ENCODE results near the gene FHL1. TPM values are rescaled to one million over a fixed set of nuclear protein-coding genes. Genes with fewer than 3 reads are reported as not detected.

The FHL1 gene
- polyA plus RNA-seq, 3 donors = 0.75 to 4.0 (median 0.98) TPM

DNA sequence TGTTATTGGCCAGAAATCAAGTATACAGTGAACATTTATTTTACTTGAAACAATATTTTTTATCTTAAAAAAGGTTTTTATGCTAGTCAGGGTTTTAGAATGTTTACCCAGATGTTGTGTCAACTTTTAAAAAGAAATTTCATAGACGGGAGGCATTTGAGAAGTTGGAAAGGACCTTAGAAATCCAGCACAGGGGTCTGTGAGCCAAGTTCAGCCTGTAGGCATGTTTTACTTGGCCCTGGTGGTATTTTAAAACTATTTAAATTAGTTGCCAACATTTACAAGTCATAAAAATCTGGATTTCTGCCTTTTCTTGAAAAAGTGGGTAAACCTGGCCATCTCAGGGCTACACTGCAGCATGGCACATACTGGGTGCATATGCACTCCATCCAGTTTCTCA lies 25.5 kb upstream of the FHL1 start:
- Histone ChIP-seq H3K36me3 (replicated peaks in 1 of 2; ENCODE audit: control insufficient read depth in 1 of 2, insufficient read depth in 2 of 2, low read length in 2 of 2) (no peaks in the 10 kb centered on the region), H3K9ac (ENCODE audit: insufficient read depth, low read length, poor library complexity, severe bottlenecking) (no peak overlapping the region), H2AFZ (ENCODE audit: insufficient read depth, low read depth, low read length, poor library complexity, severe bottlenecking) (no peak overlapping the region), H3K9me3 (replicated peaks in 1 of 2; ENCODE audit: control insufficient read depth in 1 of 2, insufficient read depth in 1 of 2, low read length in 2 of 2) (no peaks in the 10 kb centered on the region), H4K20me1 (ENCODE audit: insufficient read depth, low read length) (no peaks in the 10 kb centered on the region), H3K4me1 (ENCODE audit: control insufficient read depth in 1 of 2, insufficient read depth in 2 of 2, low read length in 2 of 2) (no peaks in the 10 kb centered on the region), H3K4me3 (replicated peaks in 1 of 3; ENCODE audit: low read depth in 2 of 3, low read length in 3 of 3) (no peak overlapping the region), H3K4me2 (replicated peaks; ENCODE audit: extremely low read depth, low read length, poor library complexity, severe bottlenecking) (no peak overlapping the region), H3K79me2 (ENCODE audit: insufficient read depth, low read length) (no peaks in the 10 kb centered on the region), H3K27ac (ENCODE audit: low read depth in 1 of 2, low read length in 2 of 2) (no peak overlapping the region), H3K27me3 (ENCODE audit: control insufficient read depth in 2 of 2, insufficient read depth in 2 of 2, low read length in 2 of 2) (no peaks in the 10 kb centered on the region)
- TF ChIP-seq, protein P1, sequence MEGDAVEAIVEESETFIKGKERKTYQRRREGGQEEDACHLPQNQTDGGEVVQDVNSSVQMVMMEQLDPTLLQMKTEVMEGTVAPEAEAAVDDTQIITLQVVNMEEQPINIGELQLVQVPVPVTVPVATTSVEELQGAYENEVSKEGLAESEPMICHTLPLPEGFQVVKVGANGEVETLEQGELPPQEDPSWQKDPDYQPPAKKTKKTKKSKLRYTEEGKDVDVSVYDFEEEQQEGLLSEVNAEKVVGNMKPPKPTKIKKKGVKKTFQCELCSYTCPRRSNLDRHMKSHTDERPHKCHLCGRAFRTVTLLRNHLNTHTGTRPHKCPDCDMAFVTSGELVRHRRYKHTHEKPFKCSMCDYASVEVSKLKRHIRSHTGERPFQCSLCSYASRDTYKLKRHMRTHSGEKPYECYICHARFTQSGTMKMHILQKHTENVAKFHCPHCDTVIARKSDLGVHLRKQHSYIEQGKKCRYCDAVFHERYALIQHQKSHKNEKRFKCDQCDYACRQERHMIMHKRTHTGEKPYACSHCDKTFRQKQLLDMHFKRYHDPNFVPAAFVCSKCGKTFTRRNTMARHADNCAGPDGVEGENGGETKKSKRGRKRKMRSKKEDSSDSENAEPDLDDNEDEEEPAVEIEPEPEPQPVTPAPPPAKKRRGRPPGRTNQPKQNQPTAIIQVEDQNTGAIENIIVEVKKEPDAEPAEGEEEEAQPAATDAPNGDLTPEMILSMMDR (IDR thresholded peaks at IDR 0.05) = no peak
- H3K4me3 Mint-ChIP-seq = no peak overlapping the region
- H3K36me3 Mint-ChIP-seq = no peaks in the 10 kb centered on the region
- DNase-seq = no peak
- H3K27me3 Mint-ChIP-seq (ENCODE audit: low read depth in 3 of 3) = peaks cover 0 to 2% (median 0%) of the 10 kb centered on the region in 3 donors
- intact Hi-C loops (cut with micrococcal nuclease) = no loop called here
- H3K9me3 Mint-ChIP-seq = peaks cover 0 to 4% (median 2%) of the 10 kb centered on the region in 7 donors
- no peaks in the 10 kb centered on the region for H3K4me1 Mint-ChIP-seq
- no CpG with 5 or more reads among the region's 1 CpG for WGBS (ENCODE audit: insufficient coverage)
- H3K27ac Mint-ChIP-seq = no peak overlapping the region

DNA sequence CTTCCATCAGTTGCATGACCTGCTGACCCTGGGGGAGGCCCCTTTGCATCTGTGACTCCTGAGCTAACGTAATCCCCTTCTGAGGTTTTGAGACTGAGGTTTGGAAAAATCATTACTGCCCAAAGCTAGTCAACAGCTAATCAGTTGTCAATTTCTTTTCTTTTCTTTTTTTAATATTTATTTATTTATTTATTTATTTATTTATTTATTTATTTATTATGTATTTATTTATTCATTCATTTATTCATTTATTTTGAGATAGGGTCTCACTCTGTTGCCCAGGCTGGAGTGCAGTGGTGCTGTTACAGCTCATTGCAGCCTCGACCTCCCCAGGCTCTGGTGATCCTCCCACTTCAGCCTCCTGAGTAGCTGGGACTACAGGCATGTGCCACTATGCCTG lies 25.1 kb upstream of the FHL1 start:
- H4K20me1 ChIP-seq (ENCODE audit: insufficient read depth, low read length) = no peaks in the 10 kb centered on the region
- H3K36me3 Mint-ChIP-seq = no peaks in the 10 kb centered on the region
- WGBS (ENCODE audit: insufficient coverage) = no CpG with 5 or more reads among the region's 2 CpGs
- intact Hi-C loops (cut with micrococcal nuclease) = no loop called here
- TF ChIP-seq, protein P1 (IDR thresholded peaks at IDR 0.05) = no peak
- H3K4me2 ChIP-seq (replicated peaks; ENCODE audit: extremely low read depth, low read length, poor library complexity, severe bottlenecking) = no peak overlapping the region
- no peak for DNase-seq
- no peak overlapping the region for H3K9ac ChIP-seq (ENCODE audit: insufficient read depth, low read length, poor library complexity, severe bottlenecking)
- no peaks in the 10 kb centered on the region for H3K4me1 ChIP-seq (ENCODE audit: control insufficient read depth in 1 of 2, insufficient read depth in 2 of 2, low read length in 2 of 2)
- H3K4me3 Mint-ChIP-seq = no peak overlapping the region
- H3K27ac ChIP-seq (ENCODE audit: low read depth in 1 of 2, low read length in 2 of 2) = no peak overlapping the region
- no peak overlapping the region for H3K4me3 ChIP-seq (replicated peaks in 1 of 3; ENCODE audit: low read depth in 2 of 3, low read length in 3 of 3)
- peaks cover 0 to 2% (median 0%) of the 10 kb centered on the region in 3 donors for H3K27me3 Mint-ChIP-seq (ENCODE audit: low read depth in 3 of 3)
- H3K79me2 ChIP-seq (ENCODE audit: insufficient read depth, low read length) = no peaks in the 10 kb centered on the region
- no peak overlapping the region for H2AFZ ChIP-seq (ENCODE audit: insufficient read depth, low read depth, low read length, poor library complexity, severe bottlenecking)
- no peak overlapping the region for H3K27ac Mint-ChIP-seq
- H3K4me1 Mint-ChIP-seq = peaks cover 2% of the 10 kb centered on the region
- H3K9me3 Mint-ChIP-seq = peaks cover 0 to 4% (median 2%) of the 10 kb centered on the region in 7 donors
- no peaks in the 10 kb centered on the region for H3K9me3 ChIP-seq (replicated peaks in 1 of 2; ENCODE audit: control insufficient read depth in 1 of 2, insufficient read depth in 1 of 2, low read length in 2 of 2)
- no peaks in the 10 kb centered on the region for H3K27me3 ChIP-seq (ENCODE audit: control insufficient read depth in 2 of 2, insufficient read depth in 2 of 2, low read length in 2 of 2)
- no peaks in the 10 kb centered on the region for H3K36me3 ChIP-seq (replicated peaks in 1 of 2; ENCODE audit: control insufficient read depth in 1 of 2, insufficient read depth in 2 of 2, low read length in 2 of 2)

Data from CD14-positive monocyte (primary cell).